Neural crest cell (in vitro differentiated cells): Measurements from ENCODE around the gene MAK. TPM values are rescaled to one million over a fixed set of nuclear protein-coding genes. Genes with fewer than 3 reads are reported as not detected.
A peak's percentile ranks its signal among the peaks of the same experiment; 100 is the strongest.

Source experiments
- DNase-seq: peaks from one replicate; pipeline ENCODE4 v3.0.0; 2021; ENCODE audit warnings: low read depth, mixed read lengths, low spot score
- H3K27ac Mint-ChIP-seq: one replicate; pipeline ENCODE4 v1.8.0; 2021; ENCODE audit warnings: mild to moderate bottlenecking, mixed read lengths; ENCODE audit not compliant: unreplicated experiment
- H3K27me3 Mint-ChIP-seq: 2 replicates; pipeline ENCODE4 v1.8.0; 2021; ENCODE audit warnings: low read depth, mild to moderate bottlenecking, mixed read lengths
- H3K36me3 Mint-ChIP-seq: 2 replicates; pipeline ENCODE4 v1.8.0; 2021; ENCODE audit warnings: low read depth, mild to moderate bottlenecking, mixed read lengths
- H3K4me1 Mint-ChIP-seq: 2 replicates; pipeline ENCODE4 v1.8.0; 2021; ENCODE audit warnings: mixed read lengths
- H3K4me3 Mint-ChIP-seq: one replicate; pipeline ENCODE4 v1.8.0; 2021; ENCODE audit warnings: mild to moderate bottlenecking, mixed read lengths
- H3K9me3 Mint-ChIP-seq: 2 replicates; pipeline ENCODE4 v1.8.0; 2021; ENCODE audit warnings: mixed read lengths
- total RNA-seq: library from RNA; stranded (reverse); gene quantifications from 2 replicates; pipeline ENCODE4 v1.2.1, GENCODE V29; 2021
- TF ChIP-seq, protein P1 (sequence below): fragments of 200-600 bp; sonication (generic); conservative IDR thresholded peaks from 2 replicates; pipeline ENCODE4 v1.5.0; 2021; ENCODE audit warnings: antibody characterized with exemption, mild to moderate bottlenecking

MAK gene
- total RNA-seq, 1 donor from 2014 or later: 0.93 TPM

- peaks cover 9% of the 10 kb centered on the region for H3K36me3 Mint-ChIP-seq
- H3K27ac Mint-ChIP-seq: no peak overlapping the region
- TF ChIP-seq, protein P1, sequence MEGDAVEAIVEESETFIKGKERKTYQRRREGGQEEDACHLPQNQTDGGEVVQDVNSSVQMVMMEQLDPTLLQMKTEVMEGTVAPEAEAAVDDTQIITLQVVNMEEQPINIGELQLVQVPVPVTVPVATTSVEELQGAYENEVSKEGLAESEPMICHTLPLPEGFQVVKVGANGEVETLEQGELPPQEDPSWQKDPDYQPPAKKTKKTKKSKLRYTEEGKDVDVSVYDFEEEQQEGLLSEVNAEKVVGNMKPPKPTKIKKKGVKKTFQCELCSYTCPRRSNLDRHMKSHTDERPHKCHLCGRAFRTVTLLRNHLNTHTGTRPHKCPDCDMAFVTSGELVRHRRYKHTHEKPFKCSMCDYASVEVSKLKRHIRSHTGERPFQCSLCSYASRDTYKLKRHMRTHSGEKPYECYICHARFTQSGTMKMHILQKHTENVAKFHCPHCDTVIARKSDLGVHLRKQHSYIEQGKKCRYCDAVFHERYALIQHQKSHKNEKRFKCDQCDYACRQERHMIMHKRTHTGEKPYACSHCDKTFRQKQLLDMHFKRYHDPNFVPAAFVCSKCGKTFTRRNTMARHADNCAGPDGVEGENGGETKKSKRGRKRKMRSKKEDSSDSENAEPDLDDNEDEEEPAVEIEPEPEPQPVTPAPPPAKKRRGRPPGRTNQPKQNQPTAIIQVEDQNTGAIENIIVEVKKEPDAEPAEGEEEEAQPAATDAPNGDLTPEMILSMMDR: no peak
- no peaks in the 10 kb centered on the region for H3K4me1 Mint-ChIP-seq
- DNase-seq: no peak
- H3K27me3 Mint-ChIP-seq: no peaks in the 10 kb centered on the region
- no peaks in the 10 kb centered on the region for H3K9me3 Mint-ChIP-seq
- H3K4me3 Mint-ChIP-seq: no peak overlapping the region
Measured at GRCh38 chr6:10809098-10809497, 29.2 kb downstream of the MAK start.

DNA sequence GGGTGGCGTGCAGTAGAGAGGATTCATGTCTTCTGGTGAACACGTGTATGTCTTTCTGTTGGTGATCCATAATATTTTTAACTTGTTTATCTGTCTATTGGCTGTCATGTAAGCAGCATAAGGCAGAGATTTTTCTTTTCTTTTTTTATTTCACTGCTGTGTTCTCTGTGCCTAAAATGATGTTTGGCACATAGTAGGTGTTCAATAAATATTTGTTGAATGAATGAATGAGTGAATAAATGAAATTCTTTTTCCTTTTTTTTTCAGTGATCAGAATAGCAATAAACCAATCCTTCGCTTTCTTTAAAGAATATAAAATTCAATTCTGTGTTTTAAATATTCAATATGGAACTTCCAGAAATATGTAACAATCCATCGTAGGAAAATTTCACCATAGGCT, 30.0 kb downstream of the MAK start:
- DNase-seq: no peak
- TF ChIP-seq, protein P1: no peak
- Mint-ChIP-seq H3K4me1 (peaks cover 4% of the 10 kb centered on the region), H3K9me3 (no peaks in the 10 kb centered on the region), H3K4me3 (no peak overlapping the region), H3K36me3 (peaks cover 9% of the 10 kb centered on the region), H3K27ac (no peak overlapping the region), H3K27me3 (no peaks in the 10 kb centered on the region)

- DNase-seq: peak; percentile 54
- H3K4me1 Mint-ChIP-seq: peaks cover 4% of the 10 kb centered on the region
- H3K27me3 Mint-ChIP-seq: no peaks in the 10 kb centered on the region
- no peak overlapping the region for H3K4me3 Mint-ChIP-seq
- H3K27ac Mint-ChIP-seq: no peak overlapping the region
- TF ChIP-seq, protein P1: peak; percentile 98
- H3K36me3 Mint-ChIP-seq: peaks cover 3% of the 10 kb centered on the region
- H3K9me3 Mint-ChIP-seq: no peaks in the 10 kb centered on the region
Measured at GRCh38 chr6:10801224-10801848, 37.0 kb downstream of the MAK start.

GRCh38 chr6:10800810-10801209, 37.5 kb downstream of the MAK start:
- H3K9me3 Mint-ChIP-seq: no peaks in the 10 kb centered on the region
- peaks cover 4% of the 10 kb centered on the region for H3K4me1 Mint-ChIP-seq
- no peaks in the 10 kb centered on the region for H3K27me3 Mint-ChIP-seq
- TF ChIP-seq, protein P1: no peak
- H3K36me3 Mint-ChIP-seq: peaks cover 1% of the 10 kb centered on the region
- H3K4me3 Mint-ChIP-seq: no peak overlapping the region
- H3K27ac Mint-ChIP-seq: no peak overlapping the region
- DNase-seq: no peak

DNA sequence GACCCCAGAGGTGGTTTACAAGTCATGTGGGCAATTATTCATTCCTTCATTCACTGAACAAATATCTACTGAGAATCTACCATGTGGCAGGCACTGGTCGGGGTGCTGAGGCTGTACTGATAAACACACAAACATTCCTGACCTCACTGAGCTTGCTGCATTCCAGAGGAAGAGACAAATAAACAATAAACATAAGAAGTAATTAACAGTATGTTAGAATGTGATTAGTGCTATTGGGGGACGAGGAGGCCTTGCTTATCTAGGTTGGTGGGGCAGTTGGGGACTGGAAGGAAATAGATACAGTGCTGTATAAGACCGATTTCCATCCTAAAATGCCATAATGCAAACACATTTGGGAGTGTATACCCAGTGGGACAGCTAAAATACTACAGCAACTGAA, 44.1 kb downstream of the MAK start:
- peaks cover 4% of the 10 kb centered on the region for H3K36me3 Mint-ChIP-seq
- H3K27ac Mint-ChIP-seq: no peak overlapping the region
- H3K9me3 Mint-ChIP-seq: no peaks in the 10 kb centered on the region
- peaks cover 4% of the 10 kb centered on the region for H3K4me1 Mint-ChIP-seq
- DNase-seq: no peak
- H3K27me3 Mint-ChIP-seq: no peaks in the 10 kb centered on the region
- TF ChIP-seq, protein P1: no peak
- no peak overlapping the region for H3K4me3 Mint-ChIP-seq
